Calu3 (cell line): ENCODE data around the gene ACVR2B. TPM values are rescaled to one million over a fixed set of nuclear protein-coding genes. Genes with fewer than 3 reads are reported as not detected.
"Not testable (repeated sequence)": the region's sequence is repeated elsewhere in the genome, so short reads cannot be mapped to it uniquely, and the experiment has no call there.

ENCODE experiments used
- BruUV-seq: library from RNA; stranded (reverse); fragments of 400-500 nt; replicated peaks from 2 replicates; lab custom pipeline; 2021; lab: Mats Ljungman, UMichigan
- CTCF ChIA-PET: fragments of 300-600 bp; sonication (Branson Sonifier 250); formaldehyde crosslinking; loops from one replicate; lab custom pipeline; 2022; ENCODE audit warnings: antibody characterized with exemption; lab: Charles Lee
- DNase-seq: peaks from one replicate; pipeline ENCODE4 v3.0.0; 2022
- H3K27ac Mint-ChIP-seq: one replicate; pipeline ENCODE4 v1.8.0; 2022; ENCODE audit warnings: mixed read lengths; ENCODE audit not compliant: unreplicated experiment
- H3K27me3 Mint-ChIP-seq: one replicate; pipeline ENCODE4 v1.8.0; 2022; ENCODE audit warnings: mixed read lengths; ENCODE audit not compliant: unreplicated experiment
- H3K36me3 Mint-ChIP-seq: one replicate; pipeline ENCODE4 v1.8.0; 2022; ENCODE audit warnings: mild to moderate bottlenecking, moderate library complexity, mixed read lengths; ENCODE audit not compliant: insufficient read depth, unreplicated experiment
- H3K4me1 Mint-ChIP-seq: one replicate; pipeline ENCODE4 v1.8.0; 2022; ENCODE audit warnings: mild to moderate bottlenecking, low read depth, mixed read lengths; ENCODE audit not compliant: unreplicated experiment
- H3K4me3 Mint-ChIP-seq: one replicate; pipeline ENCODE4 v1.8.0; 2022; ENCODE audit warnings: mild to moderate bottlenecking, low read depth, moderate library complexity, mixed read lengths; ENCODE audit not compliant: unreplicated experiment
- H3K9me3 Mint-ChIP-seq: one replicate; pipeline ENCODE4 v1.8.0; 2022; ENCODE audit warnings: low read depth, mixed read lengths; ENCODE audit not compliant: unreplicated experiment
- CTCF ChIP-seq: fragments of 200-600 bp; IDR thresholded peaks from one replicate; pipeline ENCODE4 v1.8.0; 2022; ENCODE audit warnings: antibody characterized with exemption; ENCODE audit not compliant: unreplicated experiment
- intact Hi-C: fragments of 100-400 bp; cut with micrococcal nuclease; formaldehyde crosslinking; loops from one replicate; pipeline ENCODE4 v1.10.0; 2022; ENCODE audit not compliant: unreplicated experiment
- total RNA-seq: library from RNA; stranded (reverse); gene quantifications from 2 replicates; pipeline ENCODE4 v1.2.3, GENCODE V29; 2022

ACVR2B gene
- total RNA-seq, 1 experiment from 2014 or later = 6.2 TPM

GRCh38 chr3:38421679-38422336 lies 31.9 kb upstream of the ACVR2B start:
- Mint-ChIP-seq H3K4me3 (no peak overlapping the region), H3K27me3 (no peaks in the 10 kb centered on the region), H3K27ac (no peak overlapping the region), H3K4me1 (no peaks in the 10 kb centered on the region), H3K36me3 (no peaks in the 10 kb centered on the region), H3K9me3 (no peaks in the 10 kb centered on the region)
- CTCF ChIA-PET = no interaction called here
- DNase-seq = no peak
- TF ChIP-seq CTCF = no peak
- intact Hi-C loops = no loop called here
- no TSS peak for BruUV-seq

- intact Hi-C loops, H3K4me3 Mint-ChIP-seq, H3K36me3 Mint-ChIP-seq, CTCF ChIA-PET, H3K9me3 Mint-ChIP-seq, H3K4me1 Mint-ChIP-seq, H3K27ac Mint-ChIP-seq, H3K27me3 Mint-ChIP-seq, BruUV-seq, DNase-seq: not testable (repeated sequence)
These were observed 26.8 kb upstream of the ACVR2B start for GRCh38 chr3:38426798-38427426.

GRCh38 chr3:38432871-38433658 lies 20.6 kb upstream of the ACVR2B start:
- H3K27me3 Mint-ChIP-seq, H3K4me1 Mint-ChIP-seq, BruUV-seq, H3K27ac Mint-ChIP-seq, H3K4me3 Mint-ChIP-seq, CTCF ChIA-PET, H3K36me3 Mint-ChIP-seq, DNase-seq, intact Hi-C loops: not testable (repeated sequence)
- H3K9me3 Mint-ChIP-seq = peaks cover 16% of the 10 kb centered on the region

GRCh38 chr3:38433661-38434060 lies 20.0 kb upstream of the ACVR2B start:
- peaks cover 16% of the 10 kb centered on the region for H3K9me3 Mint-ChIP-seq

GRCh38 chr3:38438436-38439069 lies 15.1 kb upstream of the ACVR2B start:
- peaks cover 10% of the 10 kb centered on the region for H3K9me3 Mint-ChIP-seq
- BruUV-seq, H3K36me3 Mint-ChIP-seq, intact Hi-C loops, CTCF ChIA-PET, H3K4me3 Mint-ChIP-seq, H3K4me1 Mint-ChIP-seq, DNase-seq, H3K27ac Mint-ChIP-seq, H3K27me3 Mint-ChIP-seq: not testable (repeated sequence)

More at GRCh38 chr3:38433661-38434060, 20.0 kb upstream of the ACVR2B start:
- DNase-seq, H3K4me1 Mint-ChIP-seq, H3K4me3 Mint-ChIP-seq, H3K27me3 Mint-ChIP-seq, H3K27ac Mint-ChIP-seq, H3K36me3 Mint-ChIP-seq, CTCF ChIA-PET, intact Hi-C loops, BruUV-seq: not testable (repeated sequence)

GRCh38 chr3:38443205-38443604 lies 10.5 kb upstream of the ACVR2B start:
- not testable (repeated sequence) for H3K27ac Mint-ChIP-seq

More at GRCh38 chr3:38443205-38443604, 10.5 kb upstream of the ACVR2B start:
- intact Hi-C loops, H3K4me1 Mint-ChIP-seq, H3K27me3 Mint-ChIP-seq, DNase-seq, H3K9me3 Mint-ChIP-seq, CTCF ChIA-PET, H3K4me3 Mint-ChIP-seq, BruUV-seq, H3K36me3 Mint-ChIP-seq: not testable (repeated sequence)
